ENCODE data around the gene ARAP1.

The ARAP1 gene

GRCh38 chr11:72635933-72636332 lies 116.3 kb downstream of the ARAP1 start:
- DNase-seq (ENCODE audit: low read depth) = no peak

- DNase-seq (ENCODE audit: low read depth) = no peak
Observed at GRCh38 chr11:72635309-72635915, 116.8 kb downstream of the ARAP1 start.

Measured in HS-5 (cell line).